Right atrium auricular region (tissue), 2 donors: ENCODE measurements around the gene FAP. TPM values are rescaled to one million over a fixed set of nuclear protein-coding genes. Genes with fewer than 3 reads are reported as not detected.

Source experiments
- DNase-seq: peaks from one replicate; pipeline ENCODE4 v3.0.0-alpha.2; 2019; ENCODE audit warnings: low spot score
- H3K27ac ChIP-seq, 2 donors: fragments of 200-600 bp; sonication (generic); 1 replicate in 1 of 2; 2 replicates in 1 of 2; pipeline ENCODE4 v1.5.1; 2016 to 2019
- H3K27me3 ChIP-seq, 2 donors: fragments of 200-600 bp; sonication (generic); one replicate each; pipeline versions ENCODE4 v1.5.1 to v1.6.0; 2017 to 2019
- H3K36me3 ChIP-seq: fragments of 200-600 bp; sonication (generic); one replicate; pipeline ENCODE4 v1.5.1; 2016
- H3K4me1 ChIP-seq, 2 donors: fragments of 200-600 bp; sonication (generic); one replicate each; pipeline versions ENCODE4 v1.5.1 to v1.6.0; 2017 to 2019
- H3K4me3 ChIP-seq, 2 donors: fragments of 200-600 bp; sonication (generic); 1 replicate in 1 of 2; 2 replicates in 1 of 2; pipeline ENCODE4 v1.5.1; 2017 to 2019; ENCODE audit warnings: mild to moderate bottlenecking in 1 of 2, moderate library complexity in 1 of 2
- H3K9me3 ChIP-seq, 2 donors: fragments of 200-600 bp; sonication (generic); one replicate each; pipeline ENCODE4 v1.5.1; 2019
- total RNA-seq, 2 donors: library from RNA; depleted of rRNA; stranded (reverse); fragments of >200 nt; gene quantifications; one replicate each; pipeline ENCODE4 v1.1.0, GENCODE V29; 2016
- TF ChIP-seq, protein P1 (sequence below), 2 donors: fragments of 200-600 bp; sonication (generic); IDR thresholded peaks; one replicate each; pipeline ENCODE4 v1.5.1; 2019; ENCODE audit warnings: antibody characterized with exemption in 2 of 2

FAP gene
- total RNA-seq, 2 donors from 2014 or later = 0.71 to 5.7 TPM

- no peak overlapping the region for H3K27ac ChIP-seq
- DNase-seq = no peak
- TF ChIP-seq, protein P1, sequence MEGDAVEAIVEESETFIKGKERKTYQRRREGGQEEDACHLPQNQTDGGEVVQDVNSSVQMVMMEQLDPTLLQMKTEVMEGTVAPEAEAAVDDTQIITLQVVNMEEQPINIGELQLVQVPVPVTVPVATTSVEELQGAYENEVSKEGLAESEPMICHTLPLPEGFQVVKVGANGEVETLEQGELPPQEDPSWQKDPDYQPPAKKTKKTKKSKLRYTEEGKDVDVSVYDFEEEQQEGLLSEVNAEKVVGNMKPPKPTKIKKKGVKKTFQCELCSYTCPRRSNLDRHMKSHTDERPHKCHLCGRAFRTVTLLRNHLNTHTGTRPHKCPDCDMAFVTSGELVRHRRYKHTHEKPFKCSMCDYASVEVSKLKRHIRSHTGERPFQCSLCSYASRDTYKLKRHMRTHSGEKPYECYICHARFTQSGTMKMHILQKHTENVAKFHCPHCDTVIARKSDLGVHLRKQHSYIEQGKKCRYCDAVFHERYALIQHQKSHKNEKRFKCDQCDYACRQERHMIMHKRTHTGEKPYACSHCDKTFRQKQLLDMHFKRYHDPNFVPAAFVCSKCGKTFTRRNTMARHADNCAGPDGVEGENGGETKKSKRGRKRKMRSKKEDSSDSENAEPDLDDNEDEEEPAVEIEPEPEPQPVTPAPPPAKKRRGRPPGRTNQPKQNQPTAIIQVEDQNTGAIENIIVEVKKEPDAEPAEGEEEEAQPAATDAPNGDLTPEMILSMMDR (IDR thresholded peaks at IDR 0.05) = no peak
- no peak overlapping the region for H3K4me3 ChIP-seq
- H3K9me3 ChIP-seq = no peaks in the 10 kb centered on the region
- no peaks in the 10 kb centered on the region for H3K36me3 ChIP-seq
- H3K27me3 ChIP-seq = no peaks in the 10 kb centered on the region
- no peaks in the 10 kb centered on the region for H3K4me1 ChIP-seq
Observed at GRCh38 chr2:162232027-162232426, 11.2 kb downstream of the FAP start.

- Histone ChIP-seq H3K27ac (no peak overlapping the region), H3K9me3 (no peaks in the 10 kb centered on the region), H3K36me3 (no peaks in the 10 kb centered on the region), H3K4me3 (no peak overlapping the region), H3K4me1 (no peaks in the 10 kb centered on the region), H3K27me3 (no peaks in the 10 kb centered on the region)
- TF ChIP-seq, protein P1 (IDR thresholded peaks at IDR 0.05) = no peak
- DNase-seq = no peak
Observed at GRCh38 chr2:162230761-162231160, 12.5 kb downstream of the FAP start.

DNA sequence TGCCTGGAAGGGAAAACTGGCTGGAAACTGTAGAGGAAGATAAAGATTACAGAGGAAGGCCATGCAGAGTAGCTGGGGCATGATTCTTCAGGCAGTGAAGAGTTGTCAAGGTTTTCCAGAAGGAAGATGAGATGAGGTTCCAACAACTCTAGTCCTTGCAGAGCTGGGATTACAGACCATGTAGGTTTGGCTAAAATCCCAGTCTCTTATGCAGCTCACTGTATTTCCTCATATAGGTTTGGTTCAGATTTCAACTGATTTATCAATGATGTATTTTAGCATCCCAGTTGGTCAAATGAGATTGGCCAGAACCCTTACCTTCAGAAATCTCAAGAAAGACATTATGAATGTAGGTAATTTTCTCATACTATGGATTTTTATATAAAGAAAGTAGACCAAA is 16.4 kb downstream of the FAP start:
- H3K27me3 ChIP-seq = no peaks in the 10 kb centered on the region
- no peaks in the 10 kb centered on the region for H3K36me3 ChIP-seq
- no peak for DNase-seq
- H3K27ac ChIP-seq = no peak overlapping the region
- no peaks in the 10 kb centered on the region for H3K4me1 ChIP-seq
- TF ChIP-seq, protein P1 (IDR thresholded peaks at IDR 0.05) = no peak
- no peak overlapping the region for H3K4me3 ChIP-seq
- no peaks in the 10 kb centered on the region for H3K9me3 ChIP-seq

DNA sequence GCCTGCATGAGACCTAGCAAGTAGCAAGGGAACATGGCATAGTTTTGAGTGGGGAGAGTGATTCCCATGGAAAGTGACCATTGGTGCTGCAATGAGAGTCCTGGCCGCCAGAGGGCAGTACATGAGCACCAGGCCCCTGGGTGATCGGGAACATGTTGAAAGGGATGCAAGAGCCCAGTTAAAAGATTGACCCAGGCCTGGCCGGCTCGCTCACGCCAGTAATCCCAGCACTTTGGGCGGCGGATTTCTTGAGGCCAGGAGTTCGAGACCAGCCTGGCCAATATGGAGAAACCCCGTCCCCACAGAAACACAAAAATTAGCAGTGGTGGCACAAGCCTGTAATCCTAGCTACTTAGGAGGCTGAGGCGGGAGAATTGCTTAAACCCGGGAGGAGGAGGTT is 22.2 kb downstream of the FAP start:
- H3K36me3 ChIP-seq = no peaks in the 10 kb centered on the region
- no peak overlapping the region for H3K4me3 ChIP-seq
- H3K27me3 ChIP-seq = no peaks in the 10 kb centered on the region
- TF ChIP-seq, protein P1 (IDR thresholded peaks at IDR 0.05) = peak; percentile 67 to 88
- peak; percentile 80 for DNase-seq
- H3K4me1 ChIP-seq = no peaks in the 10 kb centered on the region
- H3K27ac ChIP-seq = no peak overlapping the region
- H3K9me3 ChIP-seq = no peaks in the 10 kb centered on the region

- no peak overlapping the region for H3K27ac ChIP-seq
- H3K36me3 ChIP-seq = no peaks in the 10 kb centered on the region
- no peaks in the 10 kb centered on the region for H3K4me1 ChIP-seq
- no peaks in the 10 kb centered on the region for H3K27me3 ChIP-seq
- H3K4me3 ChIP-seq = no peak overlapping the region
- H3K9me3 ChIP-seq = no peaks in the 10 kb centered on the region
- TF ChIP-seq, protein P1 (IDR thresholded peaks at IDR 0.05) = no peak
- no peak for DNase-seq
Observed at GRCh38 chr2:162220368-162220767, 22.9 kb downstream of the FAP start.

DNA sequence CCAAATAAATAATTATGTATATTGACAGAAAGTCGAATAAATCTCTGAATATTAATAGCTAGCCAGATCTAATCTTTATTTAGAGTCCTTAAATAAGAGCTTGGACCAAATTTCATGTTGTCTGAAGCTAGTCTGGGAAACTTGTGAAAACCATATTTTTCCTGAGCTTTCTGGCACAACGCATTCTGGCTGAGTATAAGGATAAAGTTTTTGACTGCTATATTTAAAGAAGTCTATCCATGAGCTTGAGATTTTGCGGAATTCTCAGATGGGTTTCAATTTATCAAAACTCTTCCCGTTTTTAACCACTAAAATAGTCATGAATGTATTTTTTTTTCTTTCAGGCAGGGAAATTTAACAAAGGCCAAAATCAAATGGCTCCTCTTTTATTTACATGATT is 23.8 kb downstream of the FAP start:
- Histone ChIP-seq H3K27me3 (no peaks in the 10 kb centered on the region), H3K27ac (no peak overlapping the region), H3K4me1 (no peaks in the 10 kb centered on the region), H3K36me3 (no peaks in the 10 kb centered on the region), H3K4me3 (no peak overlapping the region), H3K9me3 (no peaks in the 10 kb centered on the region)
- DNase-seq = no peak
- TF ChIP-seq, protein P1 (IDR thresholded peaks at IDR 0.05) = no peak
